ENCODE measurements around the gene VCAN. TPM values are rescaled to one million over a fixed set of nuclear protein-coding genes. Genes with fewer than 3 reads are reported as not detected.

Gene VCAN
- total and polyA plus RNA-seq, 2 donors (not counting 1 experiment from before 2014, with no cell fraction given), result 2.0 TPM; not detected in 1

GRCh38 chr5:83440826-83441225 lies 30.7 kb upstream of the VCAN start:
- POLR2A ChIA-PET, result no interaction called here
- H3K9me3 Mint-ChIP-seq (ENCODE audit: insufficient read depth), result no peaks in the 10 kb centered on the region
- Histone ChIP-seq H3K4me1 (ENCODE audit: control insufficient read depth in 2 of 2, insufficient read depth in 2 of 2, low read length in 2 of 2) (no peaks in the 10 kb centered on the region), H3K27me3 (replicated peaks in 1 of 4; ENCODE audit: control extremely low read depth in 1 of 4, control insufficient read depth in 3 of 4, insufficient read depth in 4 of 4, low read length in 3 of 4) (no peaks in the 10 kb centered on the region), H3K27ac (ENCODE audit: low read length in 2 of 2) (no peak overlapping the region), H4K20me1 (ENCODE audit: control insufficient read depth, insufficient read depth, low read length, poor library complexity, severe bottlenecking) (no peaks in the 10 kb centered on the region), H3K9ac (ENCODE audit: low read length) (no peak overlapping the region), H2AFZ (ENCODE audit: insufficient read depth, low read depth, low read length, poor library complexity, severe bottlenecking) (no peak overlapping the region), H3K79me2 (ENCODE audit: control insufficient read depth, insufficient read depth, low read length) (no peaks in the 10 kb centered on the region), H3K4me3 (ENCODE audit: control extremely low read depth in 1 of 5, extremely low read depth in 1 of 5, insufficient read depth in 1 of 5, low read depth in 2 of 5, low read length in 4 of 5) (no peak overlapping the region), H3K9me3 (ENCODE audit: control extremely low read depth in 1 of 3, control insufficient read depth in 2 of 3, insufficient read depth in 1 of 3, low read length in 2 of 3) (peaks cover 0 to 7% (median 0%) of the 10 kb centered on the region in 3 donors), H3K4me2 (replicated peaks; ENCODE audit: low read depth, low read length, poor library complexity, severe bottlenecking) (no peak overlapping the region), H3K36me3 (replicated peaks in 1 of 2; ENCODE audit: control extremely low read depth in 1 of 2, control insufficient read depth in 1 of 2, extremely low read depth in 1 of 2, insufficient read depth in 2 of 2, low read length in 1 of 2) (no peaks in the 10 kb centered on the region)
- H3K4me3 Mint-ChIP-seq, result no peak overlapping the region
- no peak for TF ChIP-seq EZH2 (IDR thresholded peaks at IDR 0.05; ENCODE audit: borderline replicate concordance, insufficient read depth, low read depth, low read length, poor library complexity, severe bottlenecking)
- TF ChIP-seq, protein P1, sequence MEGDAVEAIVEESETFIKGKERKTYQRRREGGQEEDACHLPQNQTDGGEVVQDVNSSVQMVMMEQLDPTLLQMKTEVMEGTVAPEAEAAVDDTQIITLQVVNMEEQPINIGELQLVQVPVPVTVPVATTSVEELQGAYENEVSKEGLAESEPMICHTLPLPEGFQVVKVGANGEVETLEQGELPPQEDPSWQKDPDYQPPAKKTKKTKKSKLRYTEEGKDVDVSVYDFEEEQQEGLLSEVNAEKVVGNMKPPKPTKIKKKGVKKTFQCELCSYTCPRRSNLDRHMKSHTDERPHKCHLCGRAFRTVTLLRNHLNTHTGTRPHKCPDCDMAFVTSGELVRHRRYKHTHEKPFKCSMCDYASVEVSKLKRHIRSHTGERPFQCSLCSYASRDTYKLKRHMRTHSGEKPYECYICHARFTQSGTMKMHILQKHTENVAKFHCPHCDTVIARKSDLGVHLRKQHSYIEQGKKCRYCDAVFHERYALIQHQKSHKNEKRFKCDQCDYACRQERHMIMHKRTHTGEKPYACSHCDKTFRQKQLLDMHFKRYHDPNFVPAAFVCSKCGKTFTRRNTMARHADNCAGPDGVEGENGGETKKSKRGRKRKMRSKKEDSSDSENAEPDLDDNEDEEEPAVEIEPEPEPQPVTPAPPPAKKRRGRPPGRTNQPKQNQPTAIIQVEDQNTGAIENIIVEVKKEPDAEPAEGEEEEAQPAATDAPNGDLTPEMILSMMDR (IDR thresholded peaks at IDR 0.05), result no peak
- no peaks in the 10 kb centered on the region for H3K27me3 Mint-ChIP-seq
- peaks cover 2% of the 10 kb centered on the region for H3K4me1 Mint-ChIP-seq
- intact Hi-C loops (cut with micrococcal nuclease), result no loop called here
- ATAC-seq (ENCODE audit: low read depth), result no peak
- no peak for DNase-seq
- no peak overlapping the region for H3K27ac Mint-ChIP-seq
- WGBS (ENCODE audit: insufficient coverage), result no CpG with 5 or more reads among the region's 2 CpGs
- CTCF ChIA-PET, result no interaction called here

DNA sequence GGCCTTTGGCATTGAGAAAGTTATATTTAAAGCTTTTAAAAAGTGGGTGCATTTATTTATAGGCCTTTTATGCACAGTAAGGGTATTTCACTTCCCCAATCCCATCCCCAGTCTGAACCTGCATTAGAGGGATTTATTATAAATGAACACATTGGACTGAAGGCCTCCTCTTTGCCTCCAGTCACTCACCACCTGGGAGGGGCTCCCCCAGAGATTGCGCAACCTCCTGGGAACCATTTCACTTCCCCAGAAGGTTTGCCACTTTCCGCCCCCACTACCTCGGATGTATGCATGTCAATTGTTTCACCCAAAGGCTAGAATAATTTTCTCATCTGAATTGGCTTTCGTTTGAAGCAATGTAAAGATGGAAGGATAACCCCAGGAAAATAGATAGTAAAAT lies 29.8 kb upstream of the VCAN start:
- peaks cover 2% of the 10 kb centered on the region for H3K4me1 Mint-ChIP-seq
- no peak for DNase-seq
- Histone ChIP-seq H4K20me1 (ENCODE audit: control insufficient read depth, insufficient read depth, low read length, poor library complexity, severe bottlenecking) (no peaks in the 10 kb centered on the region), H3K27me3 (replicated peaks in 1 of 4; ENCODE audit: control extremely low read depth in 1 of 4, control insufficient read depth in 3 of 4, insufficient read depth in 4 of 4, low read length in 3 of 4) (no peaks in the 10 kb centered on the region), H3K4me3 (ENCODE audit: control extremely low read depth in 1 of 5, extremely low read depth in 1 of 5, insufficient read depth in 1 of 5, low read depth in 2 of 5, low read length in 4 of 5) (no peak overlapping the region), H3K36me3 (replicated peaks in 1 of 2; ENCODE audit: control extremely low read depth in 1 of 2, control insufficient read depth in 1 of 2, extremely low read depth in 1 of 2, insufficient read depth in 2 of 2, low read length in 1 of 2) (no peaks in the 10 kb centered on the region), H3K9ac (ENCODE audit: low read length) (no peak overlapping the region), H2AFZ (ENCODE audit: insufficient read depth, low read depth, low read length, poor library complexity, severe bottlenecking) (no peak overlapping the region), H3K27ac (ENCODE audit: low read length in 2 of 2) (no peak overlapping the region), H3K9me3 (ENCODE audit: control extremely low read depth in 1 of 3, control insufficient read depth in 2 of 3, insufficient read depth in 1 of 3, low read length in 2 of 3) (peaks cover 0 to 7% (median 0%) of the 10 kb centered on the region in 3 donors), H3K4me1 (ENCODE audit: control insufficient read depth in 2 of 2, insufficient read depth in 2 of 2, low read length in 2 of 2) (no peaks in the 10 kb centered on the region), H3K4me2 (replicated peaks; ENCODE audit: low read depth, low read length, poor library complexity, severe bottlenecking) (no peak overlapping the region), H3K79me2 (ENCODE audit: control insufficient read depth, insufficient read depth, low read length) (no peaks in the 10 kb centered on the region)
- intact Hi-C loops (cut with micrococcal nuclease), result no loop called here
- H3K27me3 Mint-ChIP-seq, result no peaks in the 10 kb centered on the region
- ChIA-PET CTCF (no interaction called here), POLR2A (no interaction called here)
- no peak overlapping the region for H3K4me3 Mint-ChIP-seq
- ATAC-seq (ENCODE audit: low read depth), result no peak
- 100% methylated on average over 1 of the region's 4 CpGs for WGBS (ENCODE audit: insufficient coverage)
- TF ChIP-seq, protein P1 (IDR thresholded peaks at IDR 0.05), result no peak
- no peak for TF ChIP-seq EZH2 (IDR thresholded peaks at IDR 0.05; ENCODE audit: borderline replicate concordance, insufficient read depth, low read depth, low read length, poor library complexity, severe bottlenecking)
- no peak overlapping the region for H3K27ac Mint-ChIP-seq
- H3K9me3 Mint-ChIP-seq (ENCODE audit: insufficient read depth), result no peaks in the 10 kb centered on the region

All from B cell (primary cell).